SKM-1 treated with dmso at 0.1 percent for 144 hours (cell line): ENCODE measurements around the gene CERCAM.

Experiments used
- DNase-seq: peaks from one replicate; lab custom pipeline; 2025; ENCODE audit not compliant: unreplicated experiment; lab: John Stamatoyannopoulos, UW

CERCAM gene

GRCh38 chr9:128456613-128457061 is 36.0 kb downstream of the CERCAM start:
- DNase-seq = peak; percentile 79

GRCh38 chr9:128457207-128457606 is 36.5 kb downstream of the CERCAM start:
- no peak for DNase-seq

- DNase-seq = no peak
Observed at GRCh38 chr9:128459011-128459410, 38.4 kb downstream of the CERCAM start.

- DNase-seq = no peak
Observed at GRCh38 chr9:128469070-128469469, 48.4 kb downstream of the CERCAM start.

GRCh38 chr9:128470560-128470959 is 49.9 kb downstream of the CERCAM start:
- peak; percentile 70 for DNase-seq

GRCh38 chr9:128473104-128473503 is 52.4 kb downstream of the CERCAM start:
- DNase-seq = no peak

GRCh38 chr9:128475867-128476266 is 55.2 kb downstream of the CERCAM start:
- DNase-seq = no peak

GRCh38 chr9:128479262-128479661 is 58.6 kb downstream of the CERCAM start:
- no peak for DNase-seq

GRCh38 chr9:128481561-128481960 is 60.9 kb downstream of the CERCAM start:
- DNase-seq = no peak

GRCh38 chr9:128482186-128482585 is 61.5 kb downstream of the CERCAM start:
- no peak for DNase-seq

GRCh38 chr9:128484686-128485413 is 64.2 kb downstream of the CERCAM start:
- DNase-seq = no peak

- no peak for DNase-seq
Observed at GRCh38 chr9:128485414-128485855, 64.8 kb downstream of the CERCAM start.

- DNase-seq = no peak
Observed at GRCh38 chr9:128486201-128486600, 65.5 kb downstream of the CERCAM start.
